Medulla oblongata (tissue), 1 donor: ENCODE measurements around the gene GALNT16.
A peak's percentile ranks its signal among the peaks of the same experiment; 100 is the strongest.
"Not testable (repeated sequence)": the region's sequence is repeated elsewhere in the genome, so short reads cannot be mapped to it uniquely, and the experiment has no call there.

Experiments
- DNase-seq: peaks from one replicate; pipeline ENCODE4 v3.0.0-alpha.2; 2015; ENCODE audit errors: extremely low spot score

GALNT16 gene

GRCh38 chr14:69363055-69363454 lies 103.1 kb downstream of the GALNT16 start:
- peak; percentile 65 for DNase-seq

- peak; percentile 52 for DNase-seq
Observed at GRCh38 chr14:69363964-69364363, 104.0 kb downstream of the GALNT16 start.

- DNase-seq: no peak
Observed at GRCh38 chr14:69364378-69364777, 104.4 kb downstream of the GALNT16 start.

GRCh38 chr14:69366069-69366468 lies 106.1 kb downstream of the GALNT16 start:
- DNase-seq: no peak

GRCh38 chr14:69366761-69367160 lies 106.8 kb downstream of the GALNT16 start:
- no peak for DNase-seq

- no peak for DNase-seq
Observed at GRCh38 chr14:69368381-69368780, 108.4 kb downstream of the GALNT16 start.

GRCh38 chr14:69370061-69370460 lies 110.1 kb downstream of the GALNT16 start:
- DNase-seq: no peak

- no peak for DNase-seq
Observed at GRCh38 chr14:69372146-69372545, 112.2 kb downstream of the GALNT16 start.

GRCh38 chr14:69373104-69373503 lies 113.1 kb downstream of the GALNT16 start:
- no peak for DNase-seq

GRCh38 chr14:69374235-69374634 lies 114.3 kb downstream of the GALNT16 start:
- DNase-seq: no peak

GRCh38 chr14:69375182-69375581 lies 115.2 kb downstream of the GALNT16 start:
- DNase-seq: no peak

- DNase-seq: no peak
Observed at GRCh38 chr14:69375722-69376121, 115.8 kb downstream of the GALNT16 start.

- DNase-seq: no peak
Observed at GRCh38 chr14:69376439-69376838, 116.5 kb downstream of the GALNT16 start.

GRCh38 chr14:69378274-69378673 lies 118.3 kb downstream of the GALNT16 start:
- DNase-seq: no peak

GRCh38 chr14:69387311-69387710 lies 127.4 kb downstream of the GALNT16 start:
- no peak for DNase-seq

- DNase-seq: not testable (repeated sequence)
Observed at GRCh38 chr14:69391400-69391799, 131.4 kb downstream of the GALNT16 start.

GRCh38 chr14:69392481-69392880 lies 132.5 kb downstream of the GALNT16 start:
- no peak for DNase-seq

GRCh38 chr14:69395929-69396328 lies 136.0 kb downstream of the GALNT16 start:
- DNase-seq: no peak

- DNase-seq: peak; percentile 99
Observed at GRCh38 chr14:69398053-69398817, 138.3 kb downstream of the GALNT16 start, which contains the start of the genes ERH and SLC39A9. TSS of gene ERH (minus strand) at chr14:69398299. CDS start at chr14:69398233, 66 bp downstream. TSS of gene SLC39A9 (plus strand) at chr14:69398692. CDS start at chr14:69399370, 678 bp downstream.

GRCh38 chr14:69398818-69399210 lies 138.9 kb downstream of the GALNT16 start:
- DNase-seq: no peak

GRCh38 chr14:69399750-69400149 lies 139.8 kb downstream of the GALNT16 start:
- DNase-seq: no peak

GRCh38 chr14:69400154-69400553 lies 140.2 kb downstream of the GALNT16 start:
- no peak for DNase-seq

- no peak for DNase-seq
Observed at GRCh38 chr14:69401841-69402240, 141.9 kb downstream of the GALNT16 start.

- DNase-seq: no peak
Observed at GRCh38 chr14:69404478-69404877, 144.5 kb downstream of the GALNT16 start.
